Inflammatory macrophage (primary cell): ENCODE measurements around the gene EYS.

Experiments
- DNase-seq, 2 donors: peaks; one replicate each; pipeline ENCODE4 v3.0.0-alpha.2; 2020 to 2022

Gene EYS

DNA sequence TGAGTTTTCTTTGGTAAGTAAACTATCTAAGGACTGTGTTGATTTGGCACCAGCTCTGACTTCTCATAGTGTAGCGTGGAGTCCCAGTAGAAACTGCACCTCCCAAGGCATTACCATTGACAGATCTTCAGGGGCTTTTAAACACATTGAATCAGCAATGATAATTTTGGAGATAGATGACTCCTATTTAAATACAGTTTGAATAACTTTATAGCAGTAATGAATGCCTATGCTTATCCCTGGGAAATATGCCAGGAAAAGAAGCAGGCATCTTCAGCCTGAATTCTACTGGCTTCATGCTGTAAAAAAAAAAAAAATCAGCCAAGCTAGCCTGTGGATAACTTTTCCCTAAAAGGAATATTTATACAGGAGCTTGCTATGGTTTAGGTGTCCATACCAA lies 895.9 kb downstream of the EYS start:
- DNase-seq: no peak

DNA sequence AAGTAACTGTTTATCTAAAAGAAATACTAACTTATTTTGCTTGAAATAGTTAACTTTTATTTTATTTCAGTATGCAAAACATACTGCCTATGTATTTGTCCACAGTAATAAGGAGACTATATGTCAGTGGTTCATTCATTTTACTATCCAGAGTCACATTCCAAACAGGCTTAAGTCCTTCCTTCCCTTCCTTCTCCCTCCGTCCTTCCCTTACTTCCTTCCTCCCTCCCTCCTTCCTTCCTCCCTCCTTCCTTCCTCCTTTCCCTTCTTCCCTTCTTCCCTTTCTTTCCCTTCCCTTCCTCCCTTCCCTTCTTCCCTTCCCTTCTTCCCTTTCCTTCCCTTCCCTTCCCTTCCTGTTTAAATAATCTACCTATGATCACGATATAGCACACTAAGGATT lies 899.2 kb downstream of the EYS start:
- no peak for DNase-seq

GRCh38 chr6:64803470-64804166 lies 903.4 kb downstream of the EYS start:
- DNase-seq: no peak

DNA sequence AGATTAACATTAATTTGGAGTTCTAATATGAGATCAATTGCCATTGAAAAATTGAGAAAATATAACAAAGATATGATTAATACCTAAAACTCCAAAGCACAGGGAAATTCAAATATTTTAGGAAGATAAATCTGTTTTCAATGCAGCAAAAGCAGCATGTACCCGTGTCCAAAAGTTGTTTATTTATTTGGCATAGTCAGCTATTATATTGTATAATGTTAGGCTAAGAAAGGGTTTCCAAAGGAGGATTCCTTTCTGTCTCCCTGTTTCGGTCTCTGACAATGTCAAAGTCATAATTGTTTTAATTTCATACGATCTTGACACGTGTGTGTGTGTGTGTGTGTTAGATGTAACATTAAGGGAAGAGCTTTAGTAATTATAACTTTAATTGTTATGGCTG lies 914.5 kb downstream of the EYS start:
- no peak for DNase-seq

DNA sequence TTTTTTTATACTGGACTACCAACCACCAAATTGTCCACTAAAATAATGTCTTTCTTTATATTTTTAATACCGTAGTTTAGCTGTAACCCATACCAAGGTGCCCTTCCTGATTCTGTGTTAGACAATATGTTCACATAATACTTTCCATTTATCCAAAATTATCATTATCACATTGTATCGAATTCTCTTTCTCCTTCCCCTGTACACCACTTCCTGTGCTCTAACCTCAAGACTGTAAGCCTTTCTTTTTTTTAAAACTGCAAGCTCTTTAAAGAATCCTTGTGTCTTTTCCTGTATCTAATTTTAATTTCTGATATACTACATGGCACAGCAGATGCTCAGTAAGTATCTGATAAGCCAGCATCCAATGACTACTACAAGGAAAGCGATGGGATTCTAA lies 917.5 kb downstream of the EYS start:
- no peak for DNase-seq

- DNase-seq: no peak
These were observed 920.3 kb downstream of the EYS start for GRCh38 chr6:64786736-64787135.

DNA sequence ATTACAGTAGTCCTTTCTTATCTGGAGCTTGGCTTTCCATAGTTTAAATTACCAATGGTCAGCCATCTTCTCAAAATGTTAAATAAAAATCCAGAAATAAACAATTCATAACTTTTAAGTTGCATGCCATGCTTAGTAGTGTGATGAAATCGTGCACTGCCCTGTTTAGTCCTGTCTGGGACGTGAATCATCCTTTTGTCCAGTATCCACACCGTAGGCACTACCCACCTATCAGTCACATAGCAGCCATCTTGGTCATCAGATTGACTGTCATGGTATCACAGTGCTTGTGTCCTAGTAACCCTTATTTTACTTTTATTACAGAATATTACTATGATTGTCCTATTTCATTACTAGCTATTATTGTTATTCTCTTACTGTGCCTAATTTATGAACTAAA lies 924.1 kb downstream of the EYS start:
- no peak for DNase-seq

DNA sequence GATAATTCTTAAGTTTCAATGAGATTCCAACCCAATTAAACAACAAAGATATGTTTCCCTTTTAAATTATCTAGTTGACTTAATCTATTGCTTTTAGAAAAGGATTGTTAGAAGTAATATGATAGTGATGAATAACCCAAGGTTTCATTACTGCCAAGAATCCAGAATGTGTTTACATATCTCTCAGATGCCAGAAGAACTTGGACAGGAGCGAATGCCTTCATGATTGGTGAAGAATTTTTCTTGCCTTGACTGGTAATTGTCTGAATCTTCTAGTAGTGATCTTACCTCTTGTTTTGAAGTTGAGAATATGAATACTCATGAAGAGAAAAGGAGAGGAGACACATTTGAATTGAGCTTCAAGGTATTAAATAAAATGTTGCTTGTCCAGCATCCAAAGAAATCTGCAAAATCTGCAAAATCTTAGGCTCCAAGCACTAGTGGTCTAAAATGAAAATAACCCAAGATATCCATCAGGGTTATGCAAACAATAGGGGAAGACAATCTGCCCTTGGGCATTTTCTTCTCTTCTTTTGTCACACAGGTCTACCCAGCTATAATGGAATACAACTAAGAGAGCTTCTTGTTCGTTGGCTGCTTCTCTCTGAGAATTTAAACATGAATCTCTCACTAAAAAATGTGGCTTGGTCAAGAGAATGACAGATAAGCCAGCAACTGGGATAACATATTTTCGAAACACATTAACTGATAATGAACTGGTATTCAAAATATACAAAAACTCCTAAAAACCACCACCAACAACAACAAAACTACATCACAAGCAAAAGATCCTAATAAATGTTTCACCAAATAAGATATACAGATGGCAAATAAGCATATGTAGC lies 928.9 kb downstream of the EYS start:
- no peak for DNase-seq

DNA sequence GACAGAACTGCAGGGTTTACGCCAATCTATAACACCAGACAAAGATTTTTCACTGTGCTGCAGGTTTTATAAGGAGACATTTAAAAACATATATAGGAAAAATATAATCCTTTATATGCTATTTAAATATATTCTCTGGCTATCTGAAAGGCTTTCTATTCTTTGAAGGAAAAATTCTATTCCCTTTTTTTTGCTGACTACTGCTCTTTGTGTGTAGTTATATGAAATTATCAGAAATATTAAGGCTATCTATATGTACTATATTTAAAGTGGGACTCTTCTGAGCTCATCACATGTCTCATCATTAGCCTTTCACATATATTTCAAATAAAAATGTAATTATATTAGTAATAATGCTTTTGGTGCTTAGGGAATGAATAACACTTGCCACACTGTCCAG lies 930.7 kb downstream of the EYS start:
- DNase-seq: no peak

DNA sequence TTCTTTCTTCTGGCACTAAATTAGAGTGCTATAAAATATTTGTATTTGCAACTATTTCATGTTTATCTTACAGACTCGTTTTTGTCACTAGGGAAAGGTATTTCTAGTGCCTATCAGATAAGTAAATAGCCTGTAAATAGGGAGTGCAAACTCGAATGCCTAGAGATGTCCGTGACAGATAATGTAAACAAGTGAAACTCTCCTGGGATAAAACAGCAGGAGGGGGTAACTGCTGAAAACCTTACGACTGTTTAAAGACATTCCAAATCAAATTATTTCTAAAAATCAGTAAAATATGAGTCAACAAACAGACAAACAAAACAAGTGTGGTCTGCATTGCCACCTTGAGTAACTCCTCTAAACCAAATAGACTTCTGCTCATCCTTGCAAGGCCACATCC lies 932.1 kb downstream of the EYS start:
- no peak for DNase-seq

- no peak for DNase-seq
These were observed 956.1 kb downstream of the EYS start for GRCh38 chr6:64750910-64751309.

- DNase-seq: no peak
These were observed 969.6 kb downstream of the EYS start for GRCh38 chr6:64737418-64737817.

- DNase-seq: no peak
These were observed 970.5 kb downstream of the EYS start for GRCh38 chr6:64736421-64736950.

DNA sequence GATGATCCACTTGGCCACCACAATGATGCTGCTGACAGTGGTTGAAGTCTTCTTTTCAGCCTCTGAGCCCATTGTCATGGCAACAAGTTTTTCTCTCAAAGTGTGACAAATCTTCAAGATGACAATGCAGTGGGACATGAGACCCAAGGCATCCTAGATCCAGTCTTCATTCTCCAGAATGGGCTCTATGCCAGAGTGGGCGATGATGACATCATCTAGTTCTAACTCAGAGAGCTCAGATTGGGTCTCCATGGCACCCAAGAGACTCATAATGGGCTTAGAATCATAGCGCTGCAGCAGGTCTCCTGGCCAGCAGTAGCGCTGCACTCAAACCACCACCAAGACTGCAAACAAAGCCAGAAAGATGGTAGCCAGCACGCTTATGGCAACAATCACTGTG lies 973.6 kb downstream of the EYS start:
- DNase-seq: no peak

DNA sequence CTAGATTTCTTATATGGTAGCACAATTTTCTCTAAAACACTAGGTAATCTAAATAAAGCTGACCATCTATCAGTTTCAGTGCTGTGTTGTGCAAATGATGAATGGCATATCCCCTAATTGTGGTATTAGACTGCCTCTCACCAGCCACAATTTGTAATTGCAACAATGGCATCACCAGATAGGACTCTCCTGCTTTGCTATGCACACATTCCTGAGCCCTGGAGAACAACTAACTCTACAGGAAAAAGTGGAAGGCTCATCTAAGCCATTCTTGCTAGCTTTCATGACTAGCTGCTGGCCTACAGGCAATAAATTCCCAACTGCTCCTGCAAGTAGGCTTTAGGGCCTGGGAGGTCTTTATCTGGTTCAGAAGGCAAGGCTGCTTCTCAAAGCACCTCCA lies 974.1 kb downstream of the EYS start:
- DNase-seq: no peak

DNA sequence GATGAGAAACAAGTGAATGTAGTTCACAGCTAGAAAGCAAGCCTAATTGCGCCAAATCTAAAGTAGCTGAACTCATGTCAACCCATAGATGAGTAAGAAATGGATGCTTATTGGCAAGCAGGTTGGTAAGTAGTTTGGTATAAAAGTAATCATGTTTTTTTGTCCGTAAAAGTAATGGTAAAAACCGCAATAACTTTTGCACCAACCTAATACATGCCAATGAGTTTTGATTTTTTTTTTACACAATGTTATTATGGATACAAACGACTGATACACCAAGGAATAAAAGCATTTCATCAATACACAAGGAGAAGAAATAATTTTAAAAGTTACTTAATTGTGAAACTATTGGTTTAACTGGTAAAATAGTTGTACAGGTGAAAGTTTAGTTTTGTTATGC lies 977.5 kb downstream of the EYS start:
- DNase-seq: no peak

GRCh38 chr6:64727075-64727474 lies 980.0 kb downstream of the EYS start:
- DNase-seq: no peak

GRCh38 chr6:64724091-64724490 lies 982.9 kb downstream of the EYS start:
- DNase-seq: no peak

DNA sequence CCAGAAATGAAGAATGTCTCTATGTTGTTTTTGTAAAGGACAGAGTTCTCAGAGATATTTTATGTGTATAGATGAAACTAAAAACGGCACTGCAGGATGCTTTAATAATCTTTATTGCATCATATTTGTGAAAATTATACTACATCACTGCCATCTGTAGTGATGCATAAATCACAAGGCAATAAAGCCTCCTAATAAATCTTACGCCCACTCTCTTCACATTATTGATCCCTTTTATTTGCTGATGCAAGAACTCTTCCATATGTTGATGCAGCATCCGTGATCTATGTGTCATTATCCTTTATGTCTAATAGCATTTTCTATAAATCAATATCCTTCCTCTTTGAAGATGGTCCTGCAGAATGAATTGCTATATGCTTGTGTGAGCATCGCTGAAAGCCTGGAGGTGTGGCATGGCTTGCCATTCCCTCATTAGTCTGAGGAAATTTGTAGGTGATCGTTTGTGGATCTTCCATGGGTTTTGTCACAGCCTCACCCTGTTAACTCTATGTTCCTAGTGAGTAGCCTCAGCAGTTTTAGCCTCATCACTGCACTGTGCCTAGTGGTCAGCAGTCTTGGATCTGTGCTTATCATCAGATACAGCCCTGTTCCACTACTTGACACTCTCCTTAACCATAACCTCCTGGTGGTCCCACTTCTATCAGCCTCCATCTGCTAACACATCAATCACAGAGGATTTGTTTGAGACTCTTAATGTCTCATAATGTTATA lies 983.5 kb downstream of the EYS start:
- no peak for DNase-seq

GRCh38 chr6:64721865-64722264 lies 985.2 kb downstream of the EYS start:
- DNase-seq: no peak

DNA sequence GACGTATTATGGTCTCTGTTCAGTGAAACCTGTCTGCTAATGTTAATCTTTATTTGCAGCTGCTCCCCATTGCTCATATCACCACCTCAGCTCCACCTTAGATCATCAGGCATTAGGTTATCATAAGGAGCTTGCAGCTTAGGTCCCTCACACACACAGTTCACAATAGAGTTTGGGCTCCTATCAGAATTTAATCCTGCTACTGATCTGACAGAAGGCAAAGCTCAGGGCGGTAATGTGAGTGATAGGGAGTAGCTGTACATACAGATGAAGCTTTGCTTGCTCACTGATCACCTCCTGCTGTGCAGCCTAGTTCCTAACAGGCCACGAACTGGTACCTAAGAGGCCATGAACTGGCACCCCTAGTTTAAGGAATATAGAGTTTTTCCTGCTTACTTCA lies 989.7 kb downstream of the EYS start:
- DNase-seq: no peak

DNA sequence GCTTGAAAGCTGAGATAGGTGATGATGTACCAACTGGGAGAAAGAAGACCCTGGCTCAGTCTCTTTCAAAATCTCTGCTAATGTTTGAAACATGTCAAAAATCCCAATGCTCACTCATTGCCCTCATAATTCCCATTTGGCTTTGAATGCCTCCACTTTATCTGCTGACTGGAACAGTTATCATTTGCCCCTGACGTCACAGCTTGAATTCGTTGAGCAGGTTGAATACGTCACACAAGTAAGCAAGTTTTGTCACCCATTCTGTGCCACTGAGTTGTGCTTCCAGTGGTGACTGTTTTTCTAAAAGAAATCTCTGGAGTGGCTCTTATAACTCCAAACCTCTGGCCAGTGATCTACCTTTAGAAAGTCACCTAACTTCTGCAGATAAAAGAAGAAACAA lies 991.4 kb downstream of the EYS start:
- DNase-seq: no peak

GRCh38 chr6:64714073-64714472 lies 993.0 kb downstream of the EYS start:
- DNase-seq: no peak
